CD14-positive monocyte (primary cell): ENCODE results near the gene FAM110D. TPM values are rescaled to one million over a fixed set of nuclear protein-coding genes. Genes with fewer than 3 reads are reported as not detected.

Experiments
- DNase-seq, 3 donors: peaks; one replicate each; pipeline ENCODE4 v3.0.0-alpha.2; 2011 to 2022
- H2AFZ ChIP-seq: 2 replicates; pipeline ENCODE4 v1.6.0; 2012; ENCODE audit warnings: mild to moderate bottlenecking, low read depth, low read length, inconsistent platforms; ENCODE audit not compliant: insufficient read depth, poor library complexity, severe bottlenecking
- H3K27ac ChIP-seq, 2 donors: 1 replicate in 1 of 2; 2 replicates in 1 of 2; pipeline ENCODE4 v1.5.1; 2012 to 2013; ENCODE audit warnings: low read length in 2 of 2, control low read depth in 1 of 2, inconsistent platforms in 1 of 2, low read depth in 1 of 2, mild to moderate bottlenecking in 1 of 2
- H3K27me3 ChIP-seq, 2 donors: one replicate each; pipeline versions ENCODE4 v1.6.0 to v1.6.1; 2011 to 2013; ENCODE audit warnings: low read length in 2 of 2; ENCODE audit not compliant: control insufficient read depth in 2 of 2, insufficient read depth in 2 of 2
- H3K36me3 ChIP-seq, 2 donors: replicated peaks in 1 of 2; 1 replicate in 1 of 2; 2 replicates in 1 of 2; pipeline versions ENCODE4 v1.5.1 to v1.6.1; 2012 to 2013; ENCODE audit warnings: low read length in 2 of 2, control low read depth in 1 of 2, inconsistent platforms in 1 of 2, mild to moderate bottlenecking in 1 of 2; ENCODE audit not compliant: insufficient read depth in 2 of 2, control insufficient read depth in 1 of 2
- H3K4me1 ChIP-seq, 2 donors: 1 replicate in 1 of 2; 2 replicates in 1 of 2; pipeline versions ENCODE4 v1.5.1 to v1.6.1; 2012 to 2013; ENCODE audit warnings: low read length in 2 of 2, control low read depth in 1 of 2, inconsistent platforms in 1 of 2, mild to moderate bottlenecking in 1 of 2, moderate library complexity in 1 of 2; ENCODE audit not compliant: insufficient read depth in 2 of 2, control insufficient read depth in 1 of 2
- H3K4me2 ChIP-seq: replicated peaks from 2 replicates; pipeline ENCODE3; 2012; ENCODE audit warnings: low read length, moderate library complexity, mild to moderate bottlenecking; ENCODE audit not compliant: poor library complexity, severe bottlenecking; ENCODE audit errors: extremely low read depth
- H3K4me3 ChIP-seq, 3 experiments: fragments of 200-600 bp in 1 of 3; sonication (generic) in 1 of 3; replicated peaks in 1 of 3; 1 replicate in 2 of 3; 2 replicates in 1 of 3; pipeline ENCODE4 v1.5.1; 2011 to 2013; ENCODE audit warnings: low read length in 3 of 3, mild to moderate bottlenecking in 3 of 3, control low read depth in 2 of 3, low read depth in 2 of 3, inconsistent platforms in 1 of 3, moderate library complexity in 1 of 3
- H3K79me2 ChIP-seq: 2 replicates; pipeline ENCODE4 v1.6.0; 2012; ENCODE audit warnings: mild to moderate bottlenecking, control low read depth, inconsistent platforms, low read length, moderate library complexity; ENCODE audit not compliant: insufficient read depth
- H3K9ac ChIP-seq: 2 replicates; pipeline ENCODE4 v1.6.0; 2017; ENCODE audit warnings: low read length, mild to moderate bottlenecking; ENCODE audit not compliant: insufficient read depth, poor library complexity, severe bottlenecking
- H3K9me3 ChIP-seq, 2 donors: replicated peaks in 1 of 2; 1 replicate in 1 of 2; 2 replicates in 1 of 2; pipeline versions ENCODE4 v1.5.1 to v1.6.1; 2012 to 2013; ENCODE audit warnings: low read length in 2 of 2, control low read depth in 1 of 2; ENCODE audit not compliant: control insufficient read depth in 1 of 2, insufficient read depth in 1 of 2
- H4K20me1 ChIP-seq: 2 replicates; pipeline ENCODE4 v1.6.0; 2012; ENCODE audit warnings: mild to moderate bottlenecking, low read length, control low read depth, moderate library complexity; ENCODE audit not compliant: insufficient read depth
- H3K27ac Mint-ChIP-seq, 7 donors: one replicate each; pipeline ENCODE4 v1.8.0; 2020; ENCODE audit warnings: mild to moderate bottlenecking in 7 of 7, mixed read lengths in 7 of 7, moderate library complexity in 6 of 7, inconsistent platforms in 2 of 7
- H3K27me3 Mint-ChIP-seq, 3 donors: one replicate each; pipeline ENCODE4 v1.8.0; 2021 to 2022; ENCODE audit warnings: low read depth in 3 of 3, mild to moderate bottlenecking in 3 of 3, mixed read lengths in 3 of 3, moderate library complexity in 3 of 3, inconsistent platforms in 1 of 3
- H3K36me3 Mint-ChIP-seq, 2 donors: one replicate each; pipeline ENCODE4 v1.8.0; 2020; ENCODE audit warnings: mixed read lengths in 2 of 2, inconsistent platforms in 1 of 2, mild to moderate bottlenecking in 1 of 2
- H3K4me1 Mint-ChIP-seq: one replicate; pipeline ENCODE4 v1.8.0; 2020; ENCODE audit warnings: mild to moderate bottlenecking, mixed read lengths
- H3K4me3 Mint-ChIP-seq, 2 donors: one replicate each; pipeline ENCODE4 v1.8.0; 2020; ENCODE audit warnings: mild to moderate bottlenecking in 2 of 2, mixed read lengths in 2 of 2, moderate library complexity in 1 of 2
- H3K9me3 Mint-ChIP-seq, 7 donors: one replicate each; pipeline ENCODE4 v1.8.0; 2020 to 2022; ENCODE audit warnings: mixed read lengths in 7 of 7, mild to moderate bottlenecking in 6 of 7, moderate library complexity in 6 of 7, inconsistent platforms in 2 of 7
- WGBS: methylation state at CpG from one replicate; pipeline ENCODE4 v1.1.5; 2013; ENCODE audit warnings: missing lambda C conversion rate; ENCODE audit not compliant: insufficient coverage; 5-methylcytosine and 5-hydroxymethylcytosine counted together
- intact Hi-C, 2 donors: fragments of 100-400 bp; cut with micrococcal nuclease; formaldehyde crosslinking; loops; one replicate each; pipeline versions ENCODE4 v1.15.0 to v1.15.1; 2023
- polyA plus RNA-seq, 3 donors: library from polyadenylated mRNA; depleted of rRNA in 1 of 3; unstranded in 2 of 3; stranded (reverse) in 1 of 3; fragments of 300-500 nt in 2 of 3; fragments of >200 nt in 1 of 3; fragmentation: Illumina TruSeq in 2 of 3; gene quantifications; 1 replicate in 2 of 3; 2 replicates in 1 of 3; pipeline ENCODE4 v1.2.3, GENCODE V29; 2012 to 2021
- TF ChIP-seq, protein P1 (sequence below): fragments of 200-600 bp; IDR thresholded peaks from one replicate; pipeline ENCODE4 v1.8.0; 2022; ENCODE audit warnings: antibody characterized with exemption, mild to moderate bottlenecking

FAM110D gene
- polyA plus RNA-seq, 3 donors, result not detected

- H3K4me1 ChIP-seq, result no peaks in the 10 kb centered on the region
- H3K4me3 ChIP-seq, result no peak overlapping the region
- no peak overlapping the region for H2AFZ ChIP-seq
- no peaks in the 10 kb centered on the region for H3K36me3 ChIP-seq
- H3K27ac ChIP-seq, result no peak overlapping the region
- no peaks in the 10 kb centered on the region for H3K27me3 ChIP-seq
- H3K79me2 ChIP-seq, result no peaks in the 10 kb centered on the region
- WGBS, result 85% methylated on average over 5 of the region's 6 CpGs
- no peaks in the 10 kb centered on the region for H3K36me3 Mint-ChIP-seq
- no peak overlapping the region for H3K4me3 Mint-ChIP-seq
- no peaks in the 10 kb centered on the region for H3K9me3 Mint-ChIP-seq
- H3K9me3 ChIP-seq, result no peaks in the 10 kb centered on the region
- H4K20me1 ChIP-seq, result no peaks in the 10 kb centered on the region
- TF ChIP-seq, protein P1, sequence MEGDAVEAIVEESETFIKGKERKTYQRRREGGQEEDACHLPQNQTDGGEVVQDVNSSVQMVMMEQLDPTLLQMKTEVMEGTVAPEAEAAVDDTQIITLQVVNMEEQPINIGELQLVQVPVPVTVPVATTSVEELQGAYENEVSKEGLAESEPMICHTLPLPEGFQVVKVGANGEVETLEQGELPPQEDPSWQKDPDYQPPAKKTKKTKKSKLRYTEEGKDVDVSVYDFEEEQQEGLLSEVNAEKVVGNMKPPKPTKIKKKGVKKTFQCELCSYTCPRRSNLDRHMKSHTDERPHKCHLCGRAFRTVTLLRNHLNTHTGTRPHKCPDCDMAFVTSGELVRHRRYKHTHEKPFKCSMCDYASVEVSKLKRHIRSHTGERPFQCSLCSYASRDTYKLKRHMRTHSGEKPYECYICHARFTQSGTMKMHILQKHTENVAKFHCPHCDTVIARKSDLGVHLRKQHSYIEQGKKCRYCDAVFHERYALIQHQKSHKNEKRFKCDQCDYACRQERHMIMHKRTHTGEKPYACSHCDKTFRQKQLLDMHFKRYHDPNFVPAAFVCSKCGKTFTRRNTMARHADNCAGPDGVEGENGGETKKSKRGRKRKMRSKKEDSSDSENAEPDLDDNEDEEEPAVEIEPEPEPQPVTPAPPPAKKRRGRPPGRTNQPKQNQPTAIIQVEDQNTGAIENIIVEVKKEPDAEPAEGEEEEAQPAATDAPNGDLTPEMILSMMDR, result no peak
- DNase-seq, result no peak
- H3K4me2 ChIP-seq, result no peak overlapping the region
- no peak overlapping the region for H3K27ac Mint-ChIP-seq
- intact Hi-C loops, result no loop called here
- H3K9ac ChIP-seq, result no peak overlapping the region
- peaks cover 0 to 3% (median 2%) of the 10 kb centered on the region in 3 donors for H3K27me3 Mint-ChIP-seq
- no peaks in the 10 kb centered on the region for H3K4me1 Mint-ChIP-seq
Measured at GRCh38 chr1:26189331-26189730, 30.5 kb downstream of the FAM110D start.

DNA sequence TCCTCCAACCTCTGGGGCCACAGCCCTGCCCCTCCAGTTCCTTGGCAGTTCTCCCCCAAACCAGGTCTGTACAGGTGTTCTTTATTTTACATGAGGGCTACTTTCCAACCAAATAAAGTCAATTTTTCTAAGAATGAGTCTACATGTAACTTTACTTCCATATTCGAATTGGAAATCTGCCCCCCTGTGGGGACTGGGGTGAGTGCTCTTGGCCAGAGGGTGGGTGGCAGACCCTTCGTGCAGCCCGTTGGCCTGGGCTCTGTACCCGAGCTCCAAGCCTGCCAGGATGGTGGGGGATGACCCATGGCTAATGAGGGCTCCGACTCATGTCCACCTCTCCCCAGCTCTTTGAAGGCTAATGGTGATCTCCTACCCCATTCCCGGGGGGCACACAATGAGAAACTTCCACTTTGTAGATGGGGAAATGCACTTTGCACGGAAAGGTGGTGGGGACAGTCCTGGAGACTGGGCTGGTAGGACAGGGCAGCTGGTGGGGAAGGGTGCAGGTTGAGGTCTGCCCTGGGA, 30.9 kb downstream of the FAM110D start:
- TF ChIP-seq, protein P1, result no peak
- Histone ChIP-seq H3K4me1 (no peaks in the 10 kb centered on the region), H3K4me3 (no peak overlapping the region), H3K79me2 (no peaks in the 10 kb centered on the region), H3K9ac (no peak overlapping the region), H3K4me2 (no peak overlapping the region), H3K9me3 (no peaks in the 10 kb centered on the region), H2AFZ (no peak overlapping the region), H4K20me1 (no peaks in the 10 kb centered on the region), H3K36me3 (no peaks in the 10 kb centered on the region), H3K27ac (no peak overlapping the region), H3K27me3 (no peaks in the 10 kb centered on the region)
- Mint-ChIP-seq H3K4me1 (no peaks in the 10 kb centered on the region), H3K4me3 (no peak overlapping the region), H3K36me3 (no peaks in the 10 kb centered on the region), H3K27me3 (peaks cover 0 to 3% (median 2%) of the 10 kb centered on the region in 3 donors), H3K9me3 (no peaks in the 10 kb centered on the region), H3K27ac (peak overlapping the region in 1 of 7 donors; percentile 47)
- WGBS, result 93% methylated on average over 2 of the region's 7 CpGs
- intact Hi-C loops, result no loop called here
- DNase-seq, result no peak
